HG03575 (cell line): ENCODE data around the gene PTPN20.

Experiments
- ATAC-seq: cut with Tn5 transposase; IDR thresholded peaks from one replicate; pipeline ENCODE4 v1.9.1; 2021; ENCODE audit not compliant: unreplicated experiment, insufficient number of reproducible peaks, low FRiP score; ENCODE audit errors: extremely low read depth

PTPN20 gene

GRCh38 chr10:47042780-47043750, 131.8 kb downstream of the PTPN20 start:
- ATAC-seq = no peak

DNA sequence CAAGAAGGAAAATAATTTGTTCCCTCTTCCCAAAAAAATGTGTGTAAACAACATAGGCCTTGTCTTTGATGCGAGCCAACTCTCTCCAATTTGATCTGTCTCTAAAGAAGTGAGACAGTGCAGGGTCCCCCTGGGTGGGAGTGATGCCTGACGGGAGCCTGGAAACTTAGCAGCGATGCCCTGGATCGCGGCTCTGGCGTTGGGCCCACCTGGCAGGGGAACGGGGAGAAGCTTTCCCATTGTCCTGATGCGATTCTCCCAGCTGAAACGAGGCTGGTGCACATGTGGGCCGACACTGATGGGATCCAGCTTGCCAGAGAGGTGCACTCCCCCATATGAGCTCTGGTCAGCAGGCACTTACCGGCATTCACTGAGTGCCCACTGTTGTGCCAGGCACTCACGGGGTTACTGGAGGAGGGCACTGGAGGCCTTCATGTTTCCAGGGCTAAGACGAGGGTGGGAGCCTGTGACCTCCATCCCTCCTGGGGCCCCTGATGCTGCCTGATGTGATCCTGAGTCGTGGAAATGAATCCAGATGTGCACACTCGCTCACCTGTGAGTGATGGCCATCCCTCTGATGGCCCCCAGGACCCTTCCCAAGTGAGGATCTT, 132.8 kb downstream of the PTPN20 start:
- ATAC-seq = no peak

DNA sequence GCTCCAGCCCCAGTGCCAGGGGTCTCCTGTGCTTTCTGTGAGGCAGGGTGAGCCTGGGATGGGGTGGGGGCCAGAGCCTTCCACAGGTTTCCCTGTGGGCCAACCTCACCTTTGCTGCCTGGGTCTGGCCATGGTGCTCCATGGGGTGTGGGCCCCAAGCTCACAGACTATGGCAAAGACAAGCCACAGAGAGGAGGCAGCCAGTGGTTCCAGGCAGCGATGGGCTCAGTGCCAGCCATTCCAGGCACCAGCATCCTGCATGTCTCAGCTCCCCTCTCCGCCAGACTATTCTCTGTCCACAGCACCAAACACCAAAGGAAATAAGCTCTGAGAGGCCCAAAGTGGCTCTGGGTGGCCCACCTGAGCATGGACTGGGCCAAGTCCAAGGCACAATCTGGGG, 133.5 kb downstream of the PTPN20 start:
- ATAC-seq = no peak

GRCh38 chr10:47045331-47045861, 134.2 kb downstream of the PTPN20 start:
- ATAC-seq = no peak

DNA sequence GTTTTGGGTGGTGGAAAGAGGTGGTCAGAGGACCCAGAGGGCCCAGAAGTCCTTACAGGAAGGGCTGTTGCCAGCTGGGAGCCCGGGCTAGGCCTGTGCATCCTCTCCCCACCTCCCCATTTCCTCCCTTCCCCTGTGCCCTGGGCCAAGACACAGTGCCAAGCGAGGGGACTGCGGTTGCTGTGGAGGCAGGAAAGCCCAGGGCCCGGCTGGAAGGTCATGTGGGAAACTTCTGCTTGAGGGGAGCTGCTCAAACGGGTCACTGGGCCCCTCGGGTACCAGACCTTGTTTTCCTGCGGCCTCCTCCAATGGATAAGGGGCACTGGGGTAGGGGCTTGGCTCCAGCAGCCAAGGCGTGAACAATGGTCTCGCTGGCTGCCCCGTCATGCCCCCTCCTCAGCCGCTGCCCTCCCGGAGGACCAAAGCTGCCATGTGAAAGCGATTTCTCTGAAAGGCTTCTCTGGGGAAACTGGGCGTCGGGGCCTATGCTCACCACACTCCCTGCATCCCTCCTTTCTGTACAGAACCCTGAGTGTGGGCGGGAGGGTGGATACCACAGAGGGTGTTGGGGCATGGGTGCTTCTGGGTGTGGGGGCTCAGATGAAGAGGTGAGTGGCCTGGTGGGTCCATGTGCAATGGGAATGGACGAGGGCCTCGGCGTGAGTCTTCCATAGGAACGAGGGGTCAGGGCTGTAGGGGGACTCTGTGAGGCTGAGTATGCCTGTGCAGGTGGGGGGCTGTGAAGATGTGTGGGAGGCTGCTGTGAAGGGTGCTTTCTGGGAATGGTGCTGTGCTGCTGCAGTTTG, 135.3 kb downstream of the PTPN20 start:
- ATAC-seq = no peak

DNA sequence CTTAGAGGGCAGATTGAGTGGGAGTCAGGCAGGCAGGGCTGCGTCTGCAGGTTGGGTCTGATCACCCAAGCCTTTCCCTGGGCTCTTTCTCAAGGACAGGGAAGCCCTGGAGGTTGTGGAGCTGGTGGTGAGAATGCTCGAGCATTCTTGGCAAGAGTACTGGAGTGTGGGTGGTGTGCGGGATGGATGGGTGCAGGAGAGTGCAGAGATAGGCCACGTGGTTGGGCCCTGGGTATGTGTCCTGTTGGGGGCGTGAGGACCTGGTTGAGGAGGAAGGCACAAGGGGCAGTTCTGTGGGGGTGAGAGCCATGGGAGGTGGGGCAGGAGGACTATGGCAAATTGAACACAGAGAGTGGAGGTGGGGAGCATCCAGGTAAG, 135.9 kb downstream of the PTPN20 start:
- no peak for ATAC-seq

GRCh38 chr10:47047577-47048525, 136.6 kb downstream of the PTPN20 start:
- no peak for ATAC-seq

DNA sequence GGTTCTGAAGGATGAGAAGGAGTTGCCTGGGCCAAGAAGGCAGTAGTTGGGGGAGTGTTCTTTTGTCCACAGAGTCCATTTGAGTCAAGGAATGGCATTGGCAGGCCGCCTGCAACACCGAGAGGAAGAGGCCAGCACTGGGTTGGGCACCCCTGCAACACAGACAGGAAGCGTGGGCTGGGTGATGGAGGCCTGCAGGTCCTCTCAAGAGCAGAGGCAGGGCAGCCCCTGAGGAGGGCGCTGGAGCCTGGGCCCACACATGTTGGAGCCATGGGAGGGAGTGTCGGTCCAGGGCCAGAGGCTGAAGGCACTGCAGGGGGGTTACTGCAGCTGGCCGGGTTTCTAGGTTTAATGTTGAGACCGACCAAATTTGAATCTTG, 137.3 kb downstream of the PTPN20 start:
- ATAC-seq = no peak

- ATAC-seq = no peak
Observed at GRCh38 chr10:47049056-47049851, 138.0 kb downstream of the PTPN20 start.

- ATAC-seq = no peak
Observed at GRCh38 chr10:47049906-47050305, 138.7 kb downstream of the PTPN20 start.

DNA sequence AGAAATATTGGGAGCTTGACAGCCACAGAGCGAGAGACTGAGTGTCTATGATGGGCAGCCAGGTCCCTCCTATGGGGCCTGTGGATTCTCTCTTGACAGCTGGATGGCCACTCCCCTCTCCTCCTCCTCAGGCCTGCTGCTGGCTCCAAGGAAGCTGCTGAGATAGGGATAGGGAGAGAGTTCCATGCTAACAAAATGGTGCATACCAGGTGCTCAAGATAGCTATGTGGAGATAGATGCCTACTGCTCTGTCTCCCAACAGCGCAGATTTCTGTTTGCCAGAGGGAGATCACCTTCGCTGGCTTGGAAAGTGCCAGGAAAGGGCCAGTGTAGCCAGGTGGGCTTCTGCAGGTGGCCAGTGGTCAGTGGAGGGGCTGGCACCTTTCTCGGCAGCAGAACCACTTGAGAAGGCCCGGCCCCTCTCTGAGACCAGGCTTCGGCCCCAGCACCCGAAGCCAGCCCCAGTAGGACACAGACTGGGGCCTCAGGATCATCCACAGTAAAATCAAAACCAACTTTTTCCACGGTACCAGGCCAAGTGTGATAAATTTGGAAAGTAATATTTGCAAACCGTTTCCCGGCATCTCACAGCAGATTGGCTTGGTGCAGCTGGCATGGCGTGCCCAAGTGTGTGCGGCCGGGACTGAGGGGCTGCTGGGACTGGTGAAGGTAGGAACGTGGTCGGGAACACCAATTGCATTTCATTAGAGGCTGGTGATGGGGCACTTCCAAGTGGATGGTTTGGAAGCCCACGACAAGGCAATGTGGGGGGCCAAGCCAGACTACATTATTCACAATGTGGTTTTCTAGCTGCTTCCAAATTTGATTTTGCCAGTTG, 139.6 kb downstream of the PTPN20 start:
- no peak for ATAC-seq

DNA sequence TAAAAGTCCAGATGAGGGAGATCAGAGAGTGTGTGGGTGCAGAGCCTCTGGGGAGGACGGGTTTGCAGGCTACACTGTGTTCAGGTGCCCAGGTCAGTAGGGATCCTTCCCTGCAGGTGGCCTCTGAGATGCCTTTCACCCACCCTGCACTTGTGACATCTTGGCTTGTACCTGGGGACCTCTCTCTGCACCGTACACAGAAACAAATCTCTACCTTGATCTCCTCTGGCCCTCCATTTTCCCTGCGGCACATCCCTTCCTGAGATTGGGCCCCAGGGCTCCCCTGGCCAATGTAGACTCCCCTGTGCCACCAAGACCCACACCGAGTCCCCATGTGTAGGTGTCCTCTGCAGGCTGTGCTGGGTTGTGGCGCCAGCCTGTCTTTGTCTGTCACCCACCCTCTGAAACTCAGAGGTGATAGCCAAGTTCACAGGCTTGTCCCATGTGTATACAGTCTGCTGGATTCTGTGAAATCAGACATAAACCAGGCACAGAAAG, 140.6 kb downstream of the PTPN20 start:
- ATAC-seq = no peak
